ENCODE measurements around the gene ACSS3.

The ACSS3 gene

DNA sequence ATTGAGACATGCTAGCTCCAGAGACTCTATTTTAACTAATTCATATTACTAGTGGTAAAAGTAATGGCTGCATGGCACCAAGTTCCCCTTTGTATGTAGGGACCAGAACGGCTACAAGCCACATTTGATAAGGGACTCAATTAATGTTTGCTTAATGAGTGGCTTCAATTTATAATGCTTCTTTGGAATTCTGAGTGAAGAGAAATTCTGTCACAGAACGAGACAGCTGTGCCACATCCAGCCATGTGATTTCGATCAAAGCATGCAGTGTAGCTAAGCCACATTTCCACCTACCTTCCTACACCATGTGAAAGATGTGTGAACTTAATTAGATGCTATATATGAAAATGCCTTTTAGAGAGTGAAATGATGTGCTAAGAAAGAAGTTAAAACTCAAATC lies 217.4 kb downstream of the ACSS3 start:
- DNase-seq (ENCODE audit: low read depth, low spot score), result no peak

DNA sequence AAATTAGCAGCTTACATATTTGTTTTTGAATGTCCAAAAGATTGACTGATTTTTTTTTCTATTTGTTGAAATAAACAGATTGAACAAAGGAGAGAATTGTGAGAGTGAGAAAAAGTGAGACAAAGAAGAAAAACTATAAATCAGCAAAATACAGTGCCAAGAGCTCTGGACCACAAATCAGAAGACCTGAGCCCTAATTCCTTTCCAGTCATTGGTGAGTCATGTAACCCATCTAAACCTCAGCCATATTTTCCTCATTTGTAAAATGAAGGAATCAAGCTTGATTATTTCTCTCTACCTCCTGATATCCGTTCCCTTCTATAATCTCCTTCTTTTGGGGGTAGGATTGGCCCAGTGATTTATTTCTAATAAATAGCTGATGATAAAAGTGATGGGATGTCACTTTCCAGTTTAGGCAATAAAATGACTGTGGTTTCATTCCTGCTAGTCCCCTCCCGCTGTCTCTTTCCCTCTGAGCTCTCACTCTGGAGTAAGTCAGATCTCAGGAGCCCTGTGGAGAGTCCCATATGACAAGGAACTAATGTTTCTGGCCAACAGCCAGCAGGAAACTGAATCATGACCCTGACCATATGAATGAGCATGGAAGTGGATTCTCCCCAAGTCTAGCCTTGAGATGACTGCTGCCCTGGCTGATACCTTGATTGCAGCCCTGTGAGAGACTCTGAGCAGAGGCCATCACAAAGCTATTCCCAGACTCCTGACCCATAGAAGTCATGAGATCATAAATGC lies 218.9 kb downstream of the ACSS3 start:
- DNase-seq (ENCODE audit: low read depth, low spot score), result no peak

DNA sequence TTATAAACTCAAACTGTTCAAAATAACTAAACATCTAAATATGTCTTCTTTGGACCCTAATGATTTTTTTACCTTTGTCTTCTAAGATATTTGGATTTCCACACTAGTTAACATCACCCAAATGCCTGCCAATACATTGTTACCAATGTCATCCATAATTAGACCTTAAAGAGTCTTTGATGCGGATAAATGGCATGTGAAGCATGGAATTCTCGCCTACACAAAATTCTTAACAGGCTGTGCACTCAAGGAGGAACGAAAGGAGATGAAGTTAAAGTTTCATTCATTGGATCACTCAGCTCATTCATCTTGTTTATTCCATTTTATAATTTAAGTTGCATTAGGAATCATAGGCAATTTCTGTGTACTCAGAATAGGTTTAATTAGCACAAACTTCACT lies 219.7 kb downstream of the ACSS3 start:
- DNase-seq (ENCODE audit: low read depth, low spot score), result no peak

DNA sequence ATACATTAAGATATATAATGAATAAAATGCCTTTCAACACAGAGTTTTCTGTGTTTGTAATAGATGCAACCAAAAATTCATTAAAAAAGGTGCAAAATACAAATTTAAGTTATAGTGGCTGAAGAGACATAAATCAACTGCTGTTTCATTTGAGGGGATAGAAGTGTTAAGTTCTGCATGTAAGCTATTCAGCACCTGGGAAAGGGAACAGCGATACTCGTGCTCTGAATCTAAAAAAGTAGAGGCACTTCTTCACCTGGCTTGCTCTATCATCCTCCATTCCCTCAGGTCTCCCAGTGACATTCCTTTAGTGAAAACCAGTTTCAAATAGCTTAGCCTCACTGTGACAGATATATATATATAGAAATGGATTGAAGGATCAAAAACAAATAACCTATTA lies 222.6 kb downstream of the ACSS3 start:
- DNase-seq (ENCODE audit: low read depth, low spot score), result peak; percentile 4

DNA sequence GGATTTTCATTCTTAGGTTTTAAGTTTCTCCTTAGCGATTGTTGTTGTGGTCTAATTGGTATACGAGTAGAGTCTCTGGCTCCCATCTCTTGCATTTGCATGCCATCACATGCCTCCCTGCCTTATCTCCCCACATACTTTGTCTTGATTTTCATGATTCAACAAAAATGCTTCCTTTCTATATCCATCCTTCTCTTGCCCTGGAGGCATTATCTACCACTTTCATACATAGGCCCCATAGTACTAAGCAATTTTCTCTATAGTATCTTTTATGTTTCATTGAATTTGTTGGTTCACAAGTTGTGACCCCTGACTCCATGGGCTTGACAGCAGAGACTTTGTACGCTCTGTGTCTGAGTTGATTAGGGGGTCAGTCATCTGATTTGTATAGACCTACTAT lies 226.1 kb downstream of the ACSS3 start:
- DNase-seq (ENCODE audit: low read depth, low spot score), result no peak
